H9 (cell line): ENCODE results near the gene DYRK2. TPM values are rescaled to one million over a fixed set of nuclear protein-coding genes. Genes with fewer than 3 reads are reported as not detected.

Source experiments
- DNase-seq: peaks from one replicate; pipeline ENCODE4 v3.0.0-alpha.2; 2017
- H2AFZ ChIP-seq: one replicate; pipeline ENCODE4 v1.6.1; 2013; ENCODE audit warnings: mild to moderate bottlenecking, low read length, control low read depth, moderate library complexity
- H2AK5ac ChIP-seq: 2 replicates; pipeline ENCODE4 v1.6.1; 2013; ENCODE audit warnings: low read length, control low read depth, mixed read lengths; ENCODE audit not compliant: insufficient read length
- H2BK120ac ChIP-seq: one replicate; pipeline ENCODE4 v1.6.1; 2013; ENCODE audit warnings: low read depth, mild to moderate bottlenecking, low read length, control low read depth, inconsistent platforms; ENCODE audit not compliant: poor library complexity, severe bottlenecking
- H2BK12ac ChIP-seq: 2 replicates; pipeline ENCODE4 v1.6.1; 2013; ENCODE audit warnings: low read length, control low read depth, mixed read lengths, low read depth; ENCODE audit not compliant: insufficient read length
- H2BK15ac ChIP-seq: 2 replicates; pipeline ENCODE4 v1.6.1; 2013; ENCODE audit warnings: low read depth, low read length, control low read depth
- H2BK20ac ChIP-seq: one replicate; pipeline ENCODE4 v1.6.1; 2013; ENCODE audit warnings: low read depth, mild to moderate bottlenecking, low read length, control low read depth, inconsistent platforms; ENCODE audit not compliant: poor library complexity, severe bottlenecking
- H2BK5ac ChIP-seq: 2 replicates; pipeline ENCODE4 v1.6.1; 2013; ENCODE audit warnings: low read length, control low read depth, mixed read lengths; ENCODE audit not compliant: insufficient read length
- H3K14ac ChIP-seq: 2 replicates; pipeline ENCODE4 v1.6.1; 2013; ENCODE audit warnings: low read length, control low read depth; ENCODE audit not compliant: insufficient read depth
- H3K18ac ChIP-seq: 2 replicates; pipeline ENCODE4 v1.6.1; 2013; ENCODE audit warnings: low read depth, mild to moderate bottlenecking, mixed read lengths, low read length, control low read depth; ENCODE audit not compliant: insufficient read length
- H3K23ac ChIP-seq: 2 replicates; pipeline ENCODE4 v1.6.1; 2013; ENCODE audit warnings: low read length, control low read depth, mixed read lengths, low read depth; ENCODE audit not compliant: insufficient read length
- H3K23me2 ChIP-seq: 2 replicates; pipeline ENCODE4 v1.6.1; 2013; ENCODE audit warnings: low read depth, mild to moderate bottlenecking, mixed read lengths, low read length, control low read depth; ENCODE audit not compliant: insufficient read length, poor library complexity, severe bottlenecking
- H3K27ac ChIP-seq: 2 replicates; pipeline ENCODE4 v1.5.1; 2013; ENCODE audit warnings: low read length, control low read depth, mixed read lengths, low read depth; ENCODE audit not compliant: insufficient read length
- H3K27me3 ChIP-seq: 2 replicates; pipeline ENCODE4 v1.6.1; 2013; ENCODE audit warnings: low read length, control low read depth, inconsistent platforms; ENCODE audit not compliant: insufficient read depth
- H3K4ac ChIP-seq: 2 replicates; pipeline ENCODE4 v1.6.1; 2013; ENCODE audit warnings: low read depth, mild to moderate bottlenecking, control low read depth, inconsistent platforms, low read length, moderate library complexity
- H3K4me1 ChIP-seq: 2 replicates; pipeline ENCODE4 v1.6.1; 2013; ENCODE audit warnings: low read length, control low read depth, inconsistent platforms; ENCODE audit not compliant: insufficient read depth
- H3K4me2 ChIP-seq: 2 replicates; pipeline ENCODE4 v1.6.1; 2013; ENCODE audit warnings: low read length, control low read depth, mixed read lengths; ENCODE audit not compliant: insufficient read length, insufficient read depth
- H3K56ac ChIP-seq: 2 replicates; pipeline ENCODE4 v1.6.1; 2013; ENCODE audit warnings: low read depth, mild to moderate bottlenecking, mixed read lengths, low read length, control low read depth; ENCODE audit not compliant: insufficient read length
- H3K79me1 ChIP-seq: 2 replicates; pipeline ENCODE4 v1.6.1; 2013; ENCODE audit warnings: low read depth, mild to moderate bottlenecking, moderate library complexity, low read length, control low read depth, inconsistent platforms; ENCODE audit not compliant: insufficient read depth, poor library complexity, severe bottlenecking
- H3K79me2 ChIP-seq: 2 replicates; pipeline ENCODE4 v1.6.1; 2013; ENCODE audit warnings: low read length, control low read depth, inconsistent platforms; ENCODE audit not compliant: insufficient read depth
- H3K9ac ChIP-seq: 2 replicates; pipeline ENCODE4 v1.6.1; 2013; ENCODE audit warnings: low read length, control low read depth, mixed read lengths; ENCODE audit not compliant: insufficient read length; ENCODE audit errors: extremely low read depth
- H3K9me3 ChIP-seq: one replicate; pipeline ENCODE4 v1.6.1; 2013; ENCODE audit warnings: low read depth, low read length, inconsistent platforms; ENCODE audit not compliant: control insufficient read depth
- H3T11ph ChIP-seq: one replicate; pipeline ENCODE4 v1.6.1; 2013; ENCODE audit warnings: mild to moderate bottlenecking, low read length, control low read depth, inconsistent platforms
- H4K20me1 ChIP-seq: one replicate; pipeline ENCODE4 v1.6.1; 2013; ENCODE audit not compliant: control insufficient read depth, insufficient read length, insufficient read depth
- H4K5ac ChIP-seq: 2 replicates; pipeline ENCODE4 v1.6.1; 2013; ENCODE audit warnings: low read depth, mild to moderate bottlenecking, mixed read lengths, low read length, control low read depth; ENCODE audit not compliant: insufficient read length
- H4K8ac ChIP-seq: replicated peaks from 2 replicates; pipeline ENCODE4 v1.6.1; 2013; ENCODE audit warnings: low read length, control low read depth, mixed read lengths, low read depth; ENCODE audit not compliant: insufficient read length
- H4K91ac ChIP-seq: 2 replicates; pipeline ENCODE4 v1.6.1; 2013; ENCODE audit warnings: low read depth, mild to moderate bottlenecking, moderate library complexity, mixed read lengths, low read length, control low read depth; ENCODE audit not compliant: insufficient read length
- H3K27ac Mint-ChIP-seq, 3 experiments: 2 replicates in 2 of 3; 3 replicates in 1 of 3; pipeline ENCODE4 v1.8.0; 2020 to 2021; ENCODE audit warnings: mixed read lengths in 3 of 3, mild to moderate bottlenecking in 1 of 3, moderate library complexity in 1 of 3
- H3K27me3 Mint-ChIP-seq: 2 replicates; pipeline ENCODE4 v1.8.0; 2021; ENCODE audit warnings: low read depth, mild to moderate bottlenecking, moderate library complexity, mixed read lengths
- H3K36me3 Mint-ChIP-seq, 3 experiments: 2 replicates in 2 of 3; 3 replicates in 1 of 3; pipeline ENCODE4 v1.8.0; 2020 to 2021; ENCODE audit warnings: low read depth in 3 of 3, mixed read lengths in 3 of 3; ENCODE audit not compliant: insufficient read depth in 1 of 3
- H3K4me1 Mint-ChIP-seq, 2 experiments: 2 replicates each; pipeline ENCODE4 v1.8.0; 2020; ENCODE audit warnings: mixed read lengths in 2 of 2
- H3K4me3 Mint-ChIP-seq, 2 experiments: 2 replicates in 1 of 2; 3 replicates in 1 of 2; pipeline ENCODE4 v1.8.0; 2020 to 2021; ENCODE audit warnings: mild to moderate bottlenecking in 2 of 2, mixed read lengths in 2 of 2, moderate library complexity in 1 of 2
- H3K9me3 Mint-ChIP-seq, 2 experiments: 2 replicates in 1 of 2; 3 replicates in 1 of 2; pipeline ENCODE4 v1.8.0; 2020; ENCODE audit warnings: mild to moderate bottlenecking in 2 of 2, mixed read lengths in 2 of 2, moderate library complexity in 1 of 2
- CTCF ChIP-seq: fragments of 200-600 bp; sonication (generic); conservative IDR thresholded peaks from 3 replicates; pipeline ENCODE4 v1.8.0; 2021; ENCODE audit warnings: antibody characterized with exemption, mild to moderate bottlenecking
- WGBS: extraction: QIAGEN DNeasy Blood & Tissue Kit; methylation state at CpG from one replicate; pipeline ENCODE4 v1.1.7; 2013; ENCODE audit warnings: missing lambda C conversion rate, low lambda C conversion rate, mixed read lengths; ENCODE audit not compliant: insufficient read length; ENCODE audit errors: extremely low coverage; 5-methylcytosine and 5-hydroxymethylcytosine counted together
- total RNA-seq: library from RNA; stranded (reverse); gene quantifications from 2 replicates; pipeline ENCODE4 v1.2.1, GENCODE V29; 2021

The DYRK2 gene
- total RNA-seq, 1 experiment from 2014 or later: 40.6 TPM

DNA sequence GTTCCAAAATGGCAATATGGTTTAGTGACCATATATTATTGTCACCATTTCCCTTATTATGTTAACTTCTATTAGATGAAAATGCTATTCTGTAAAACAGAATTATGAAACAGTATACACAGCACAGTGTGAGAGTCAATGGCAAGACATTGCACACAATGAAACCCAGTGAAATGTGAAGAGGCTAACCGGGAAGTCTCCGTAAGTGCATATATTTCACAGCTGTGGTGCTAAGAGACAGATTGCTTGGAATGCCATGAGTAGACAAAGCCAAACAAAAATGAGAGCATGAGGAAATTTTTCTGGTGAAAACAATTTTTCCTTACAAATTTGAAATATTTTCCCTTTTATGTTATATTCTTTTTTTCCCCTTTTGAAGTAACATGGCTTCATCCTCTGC, 49.4 kb downstream of the DYRK2 start:
- H3K27me3 ChIP-seq: no peaks in the 10 kb centered on the region
- no peak overlapping the region for H3K4me3 Mint-ChIP-seq
- H3K36me3 Mint-ChIP-seq: 0 out of 7 replicates have a peak, but pooled peaks cover 0 to 2% (median 0%) of the 10 kb centered on the region in 3 experiments
- no peak overlapping the region for H2BK5ac ChIP-seq
- H3K4ac ChIP-seq: no peak overlapping the region
- no peak overlapping the region for H2AK5ac ChIP-seq
- no peak overlapping the region for H2BK12ac ChIP-seq
- H3K56ac ChIP-seq: no peak overlapping the region
- no peak overlapping the region for H3T11ph ChIP-seq
- H3K18ac ChIP-seq: no peak overlapping the region
- no peak overlapping the region for H3K27ac Mint-ChIP-seq
- no peaks in the 10 kb centered on the region for H3K27me3 Mint-ChIP-seq
- no peak overlapping the region for H4K91ac ChIP-seq
- H3K9ac ChIP-seq: no peak overlapping the region
- H3K27ac ChIP-seq: no peak overlapping the region
- H3K79me1 ChIP-seq: no peaks in the 10 kb centered on the region
- no peaks in the 10 kb centered on the region for H4K20me1 ChIP-seq
- no CpG with 5 or more reads among the region's 2 CpGs for WGBS
- H2BK20ac ChIP-seq: no peak overlapping the region
- no peak overlapping the region for H3K23ac ChIP-seq
- H2AFZ ChIP-seq: no peak overlapping the region
- no peaks in the 10 kb centered on the region for H3K23me2 ChIP-seq
- TF ChIP-seq CTCF: no peak
- H3K9me3 Mint-ChIP-seq: no peaks in the 10 kb centered on the region
- peaks cover 0 to 6% of the 10 kb centered on the region in 2 experiments; a peak in 2 of 4 replicates for H3K4me1 Mint-ChIP-seq
- H4K5ac ChIP-seq: no peak overlapping the region
- no peaks in the 10 kb centered on the region for H3K9me3 ChIP-seq
- no peak for DNase-seq
- H2BK15ac ChIP-seq: no peak overlapping the region
- no peaks in the 10 kb centered on the region for H3K79me2 ChIP-seq
- H2BK120ac ChIP-seq: no peak overlapping the region
- H3K4me2 ChIP-seq: no peak overlapping the region
- no peak overlapping the region for H4K8ac ChIP-seq
- H3K14ac ChIP-seq: no peak overlapping the region
- no peaks in the 10 kb centered on the region for H3K4me1 ChIP-seq
